WTC11 (cell line): Measurements from ENCODE around the gene ADAMTS2. TPM values are rescaled to one million over a fixed set of nuclear protein-coding genes. Genes with fewer than 3 reads are reported as not detected.
A peak's percentile ranks its signal among the peaks of the same experiment; 100 is the strongest.

Experiments
- ATAC-seq: fragments of 200-7000 bp; cut with Tn5 transposase; 2 replicates; pipeline ENCODE4 v1.10.0; 2021; ENCODE audit warnings: mild to moderate bottlenecking, moderate library complexity
- CTCF ChIA-PET: fragments of 300-600 bp; sonication (Branson Sonifier 250); formaldehyde crosslinking; loops from one replicate; lab custom pipeline; 2021; ENCODE audit warnings: antibody characterized with exemption; lab: Charles Lee
- POLR2A ChIA-PET: fragments of 350-600 bp; sonication (Branson Sonifier 250); formaldehyde crosslinking; loops from one replicate; lab custom pipeline; 2021; ENCODE audit warnings: antibody characterized with exemption; lab: Charles Lee
- DNase-seq: peaks from one replicate; pipeline ENCODE4 v3.0.0; 2021; ENCODE audit warnings: low spot score
- H3K27ac Mint-ChIP-seq: 2 replicates; pipeline ENCODE4 v1.8.0; 2021; ENCODE audit warnings: mixed read lengths
- H3K27me3 Mint-ChIP-seq: 2 replicates; pipeline ENCODE4 v1.8.0; 2021; ENCODE audit warnings: low read depth, mild to moderate bottlenecking, moderate library complexity, mixed read lengths
- H3K36me3 Mint-ChIP-seq: 2 replicates; pipeline ENCODE4 v1.8.0; 2021; ENCODE audit warnings: mixed read lengths
- H3K4me1 Mint-ChIP-seq: 2 replicates; pipeline ENCODE4 v1.8.0; 2022; ENCODE audit warnings: mixed read lengths
- H3K4me3 Mint-ChIP-seq: 2 replicates; pipeline ENCODE4 v1.8.0; 2021; ENCODE audit warnings: mild to moderate bottlenecking, moderate library complexity, mixed read lengths
- H3K9me3 Mint-ChIP-seq: 2 replicates; pipeline ENCODE4 v1.8.0; 2021; ENCODE audit warnings: mixed read lengths
- AR ChIP-seq: fragments of 250-450 bp; sonication (Bioruptor Pico); IDR thresholded peaks from 2 replicates; pipeline ENCODE4 v1.9.0; 2021; ENCODE audit warnings: mild to moderate bottlenecking
- ATF6 ChIP-seq: sonication (generic); formaldehyde crosslinking; IDR thresholded peaks from 2 replicates; pipeline ENCODE4 v1.8.1; 2023; ENCODE audit warnings: mild to moderate bottlenecking, missing genetic modification reagents
- CTCF ChIP-seq: fragments of 200-600 bp; IDR thresholded peaks from 2 replicates; pipeline ENCODE4 v1.8.0; 2022; ENCODE audit warnings: antibody characterized with exemption
- FOXJ3 ChIP-seq: sonication (generic); formaldehyde crosslinking; IDR thresholded peaks from 2 replicates; pipeline ENCODE4 v1.9.0; 2021; ENCODE audit warnings: missing genetic modification reagents, mild to moderate bottlenecking, borderline replicate concordance
- FOXK1 ChIP-seq: sonication (generic); formaldehyde crosslinking; IDR thresholded peaks from 2 replicates; pipeline ENCODE4 v1.8.0; 2022; ENCODE audit warnings: mild to moderate bottlenecking, moderate library complexity, missing genetic modification reagents
- HMGA2 ChIP-seq: fragments of 250-450 bp; sonication (Bioruptor Pico); IDR thresholded peaks from 2 replicates; pipeline ENCODE4 v1.4.0; 2021; ENCODE audit warnings: mild to moderate bottlenecking, moderate library complexity
- IRF2 ChIP-seq: sonication (generic); formaldehyde crosslinking; IDR thresholded peaks from 2 replicates; pipeline ENCODE4 v1.8.0; 2022; ENCODE audit warnings: low read depth, missing genetic modification reagents, borderline replicate concordance
- JAZF1 ChIP-seq: fragments of 250-450 bp; sonication (Bioruptor Pico); IDR thresholded peaks from 2 replicates; pipeline ENCODE4 v1.9.0; 2021; ENCODE audit warnings: moderate library complexity, mild to moderate bottlenecking, inconsistent platforms
- JUN ChIP-seq: sonication (generic); formaldehyde crosslinking; IDR thresholded peaks from 2 replicates; pipeline ENCODE4 v1.8.0; 2023; ENCODE audit warnings: mild to moderate bottlenecking, missing genetic modification reagents
- NFE2L1 ChIP-seq: sonication (generic); formaldehyde crosslinking; IDR thresholded peaks from 2 replicates; pipeline ENCODE4 v1.8.1; 2023; ENCODE audit warnings: missing genetic modification reagents
- NR3C1 ChIP-seq: sonication (generic); formaldehyde crosslinking; conservative IDR thresholded peaks from 2 replicates; pipeline ENCODE4 v1.8.1; 2023; ENCODE audit warnings: low read depth, mild to moderate bottlenecking, missing genetic modification reagents
- SOX15 ChIP-seq: fragments of 250-450 bp; sonication (Bioruptor Pico); IDR thresholded peaks from 2 replicates; pipeline ENCODE4 v1.9.0; 2021; ENCODE audit warnings: mild to moderate bottlenecking
- TP53 ChIP-seq: sonication (generic); formaldehyde crosslinking; IDR thresholded peaks from 2 replicates; pipeline ENCODE4 v1.8.1; 2023; ENCODE audit warnings: mild to moderate bottlenecking, missing genetic modification reagents
- ZNF281 ChIP-seq: sonication (generic); formaldehyde crosslinking; IDR thresholded peaks from 2 replicates; pipeline ENCODE4 v1.8.0; 2023; ENCODE audit warnings: mild to moderate bottlenecking, missing genetic modification reagents
- ZNF396 ChIP-seq: fragments of 250-450 bp; sonication (Bioruptor Pico); IDR thresholded peaks from 2 replicates; pipeline ENCODE4 v1.8.0; 2021; ENCODE audit warnings: mild to moderate bottlenecking, moderate library complexity, borderline replicate concordance
- total RNA-seq: library from RNA; stranded (reverse); gene quantifications from 3 replicates; pipeline ENCODE4 v1.2.3, GENCODE V29; 2021
- TF ChIP-seq, protein P1 (sequence below): sonication (generic); formaldehyde crosslinking; IDR thresholded peaks from 2 replicates; pipeline ENCODE4 v1.8.1; 2022; ENCODE audit warnings: low read depth, mild to moderate bottlenecking, moderate library complexity, missing genetic modification reagents, borderline replicate concordance
- TF ChIP-seq, protein P2 (sequence below): fragments of 250-450 bp; sonication (Bioruptor Pico); conservative IDR thresholded peaks from 2 replicates; pipeline ENCODE4 v1.9.0; 2021; ENCODE audit warnings: mild to moderate bottlenecking
- TF ChIP-seq, protein P3 (sequence below): sonication (generic); formaldehyde crosslinking; conservative IDR thresholded peaks from 2 replicates; pipeline ENCODE4 v1.8.1; 2023; ENCODE audit warnings: mild to moderate bottlenecking, low read depth, missing genetic modification reagents, moderate library complexity

Gene ADAMTS2
- total RNA-seq, 1 experiment from 2014 or later: 11.2 TPM

GRCh38 chr5:179124273-179124852, 220.9 kb downstream of the ADAMTS2 start:
- H3K4me1 Mint-ChIP-seq: no peaks in the 10 kb centered on the region
- H3K9me3 Mint-ChIP-seq: no peaks in the 10 kb centered on the region
- no peak for DNase-seq
- CTCF ChIA-PET: no interaction called here
- POLR2A ChIA-PET: no interaction called here
- no peak overlapping the region for H3K4me3 Mint-ChIP-seq
- no peak for ATAC-seq
- H3K27me3 Mint-ChIP-seq: no peaks in the 10 kb centered on the region
- H3K36me3 Mint-ChIP-seq: no peaks in the 10 kb centered on the region
- TF ChIP-seq CTCF (no peak), ZNF396 (CRISPR knock-in tag) (no peak), TP53 (CRISPR knock-in tag) (no peak), JUN (0 out of 2 replicates have a peak, but pooled peaks have one; percentile 45), HMGA2 (no peak)
- TF ChIP-seq, all 79 proteins: peak for 1
- no peak overlapping the region for H3K27ac Mint-ChIP-seq

- ATAC-seq (no peak), DNase-seq (no peak)
- ChIA-PET POLR2A (no interaction called here), CTCF (no interaction called here)
- no peaks in the 10 kb centered on the region for H3K27me3 Mint-ChIP-seq
- no peak overlapping the region for H3K27ac Mint-ChIP-seq
- H3K36me3 Mint-ChIP-seq: no peaks in the 10 kb centered on the region
- H3K4me1 Mint-ChIP-seq: no peaks in the 10 kb centered on the region
- H3K9me3 Mint-ChIP-seq: no peaks in the 10 kb centered on the region
- H3K4me3 Mint-ChIP-seq: no peak overlapping the region
- TF ChIP-seq JAZF1 (CRISPR knock-in tag) (no peak), IRF2 (no peak), FOXJ3 (CRISPR knock-in tag) (no peak), NR3C1 (CRISPR knock-in tag) (no peak), SOX15 (CRISPR knock-in tag) (no peak), ZNF281 (no peak), NFE2L1 (CRISPR knock-in tag) (no peak), ATF6 (CRISPR knock-in tag) (no peak), FOXK1 (no peak), AR (CRISPR knock-in tag) (no peak)
- TF ChIP-seq, protein P1, sequence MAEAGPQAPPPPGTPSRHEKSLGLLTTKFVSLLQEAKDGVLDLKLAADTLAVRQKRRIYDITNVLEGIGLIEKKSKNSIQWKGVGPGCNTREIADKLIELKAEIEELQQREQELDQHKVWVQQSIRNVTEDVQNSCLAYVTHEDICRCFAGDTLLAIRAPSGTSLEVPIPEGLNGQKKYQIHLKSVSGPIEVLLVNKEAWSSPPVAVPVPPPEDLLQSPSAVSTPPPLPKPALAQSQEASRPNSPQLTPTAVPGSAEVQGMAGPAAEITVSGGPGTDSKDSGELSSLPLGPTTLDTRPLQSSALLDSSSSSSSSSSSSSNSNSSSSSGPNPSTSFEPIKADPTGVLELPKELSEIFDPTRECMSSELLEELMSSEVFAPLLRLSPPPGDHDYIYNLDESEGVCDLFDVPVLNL: no peak
- TF ChIP-seq, protein P2, sequence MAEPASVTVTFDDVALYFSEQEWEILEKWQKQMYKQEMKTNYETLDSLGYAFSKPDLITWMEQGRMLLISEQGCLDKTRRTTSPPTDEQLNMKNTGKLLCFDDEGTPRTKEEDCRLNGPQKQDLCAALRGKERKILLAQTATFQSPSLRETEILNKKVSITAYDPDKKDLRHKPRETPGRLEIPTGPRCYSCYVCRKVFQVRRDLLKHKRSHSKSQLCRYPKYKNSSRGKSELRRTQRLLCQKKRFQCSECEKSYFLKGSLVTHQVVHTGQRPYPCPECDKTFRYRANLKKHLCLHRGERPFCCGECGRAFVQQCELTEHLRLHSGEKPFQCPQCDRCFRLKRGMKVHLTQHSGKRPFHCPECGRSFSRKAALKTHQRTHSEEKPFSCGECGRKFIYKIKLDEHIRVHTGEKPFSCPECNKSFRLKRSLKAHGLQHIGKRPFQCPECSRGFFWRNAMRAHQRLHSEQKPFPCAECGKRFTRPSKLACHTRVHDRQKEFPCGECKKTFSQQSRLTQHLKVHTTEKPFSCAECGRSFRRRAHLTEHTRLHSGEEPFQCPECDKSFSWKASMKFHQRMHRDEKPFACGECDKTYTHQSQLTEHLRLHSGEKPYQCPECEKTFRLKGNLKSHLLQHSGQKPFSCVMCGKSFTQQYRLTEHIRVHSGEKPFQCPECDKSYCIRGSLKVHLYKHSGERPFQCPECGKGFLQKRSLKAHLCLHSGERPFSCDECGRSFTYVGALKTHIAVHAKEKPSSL (CRISPR knock-in tag): no peak
- TF ChIP-seq, protein P3, sequence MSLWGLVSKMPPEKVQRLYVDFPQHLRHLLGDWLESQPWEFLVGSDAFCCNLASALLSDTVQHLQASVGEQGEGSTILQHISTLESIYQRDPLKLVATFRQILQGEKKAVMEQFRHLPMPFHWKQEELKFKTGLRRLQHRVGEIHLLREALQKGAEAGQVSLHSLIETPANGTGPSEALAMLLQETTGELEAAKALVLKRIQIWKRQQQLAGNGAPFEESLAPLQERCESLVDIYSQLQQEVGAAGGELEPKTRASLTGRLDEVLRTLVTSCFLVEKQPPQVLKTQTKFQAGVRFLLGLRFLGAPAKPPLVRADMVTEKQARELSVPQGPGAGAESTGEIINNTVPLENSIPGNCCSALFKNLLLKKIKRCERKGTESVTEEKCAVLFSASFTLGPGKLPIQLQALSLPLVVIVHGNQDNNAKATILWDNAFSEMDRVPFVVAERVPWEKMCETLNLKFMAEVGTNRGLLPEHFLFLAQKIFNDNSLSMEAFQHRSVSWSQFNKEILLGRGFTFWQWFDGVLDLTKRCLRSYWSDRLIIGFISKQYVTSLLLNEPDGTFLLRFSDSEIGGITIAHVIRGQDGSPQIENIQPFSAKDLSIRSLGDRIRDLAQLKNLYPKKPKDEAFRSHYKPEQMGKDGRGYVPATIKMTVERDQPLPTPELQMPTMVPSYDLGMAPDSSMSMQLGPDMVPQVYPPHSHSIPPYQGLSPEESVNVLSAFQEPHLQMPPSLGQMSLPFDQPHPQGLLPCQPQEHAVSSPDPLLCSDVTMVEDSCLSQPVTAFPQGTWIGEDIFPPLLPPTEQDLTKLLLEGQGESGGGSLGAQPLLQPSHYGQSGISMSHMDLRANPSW (CRISPR knock-in tag): no peak
Measured at GRCh38 chr5:179123491-179124272, 221.6 kb downstream of the ADAMTS2 start.
